A549 (cell line): ENCODE results near the gene FGGY. TPM values are rescaled to one million over a fixed set of nuclear protein-coding genes. Genes with fewer than 3 reads are reported as not detected.
"Not testable (repeated sequence)": the region's sequence is repeated elsewhere in the genome, so short reads cannot be mapped to it uniquely, and the experiment has no call there.

Experiments used
- ATAC-seq, 2 experiments: fragments of 200-7000 bp in 1 of 2; fragments of >200 bp in 1 of 2; cut with Nextera tagmentation in 1 of 2; cut with Tn5 transposase in 1 of 2; 3 replicates each; pipeline versions ENCODE4 v1.8.0 to v1.9.1; 2018 to 2020; ENCODE audit warnings: mild to moderate bottlenecking in 1 of 2, moderate library complexity in 1 of 2
- CTCF ChIA-PET: fragments of 300-600 bp; sonication (Branson Sonifier 250); formaldehyde crosslinking; extraction: SDS; loops from one replicate; lab custom pipeline; 2021; ENCODE audit warnings: antibody characterized with exemption, inconsistent platforms; lab: Yijun Ruan, JAX
- POLR2A ChIA-PET: fragments of 350-600 bp; formaldehyde crosslinking; extraction: SDS; loops from one replicate; lab custom pipeline; 2021; ENCODE audit warnings: antibody characterized with exemption, inconsistent platforms; lab: Yijun Ruan, JAX
- DNase-seq, 2 experiments: peaks; one replicate each; pipeline versions ENCODE4 v3.0.0 to v3.0.0-alpha.2; 2011 to 2016; ENCODE audit warnings: low read depth in 1 of 2, low spot score in 1 of 2
- FAIRE-seq: peaks from 2 replicates; lab custom pipeline; 2011; peaks lifted over from hg19 to GRCh38; lab: Jason Lieb, UNC
- H3K27ac ChIP-seq, 2 experiments: fragments of >200 bp; sonication (Bioruptor Twin); formaldehyde crosslinking; 3 replicates each; pipeline ENCODE4 v1.5.1; 2016 to 2017
- H3K4me1 ChIP-seq: fragments of >200 bp; sonication (Bioruptor Twin); formaldehyde crosslinking; 3 replicates; pipeline ENCODE4 v1.6.1; 2016
- H3K4me2 ChIP-seq: fragments of >200 bp; sonication (Bioruptor Twin); formaldehyde crosslinking; 3 replicates; pipeline ENCODE4 v1.6.1; 2016
- H3K4me3 ChIP-seq: fragments of >200 bp; sonication (Bioruptor Twin); formaldehyde crosslinking; 3 replicates; pipeline ENCODE4 v1.5.1; 2016
- H3K9me3 ChIP-seq: fragments of >200 bp; sonication (Bioruptor Twin); formaldehyde crosslinking; 3 replicates; pipeline ENCODE4 v1.6.1; 2016
- CHD2 ChIP-seq: fragments of 150-350 bp; IDR thresholded peaks from 2 replicates; pipeline ENCODE4 v1.6.1; 2014; ENCODE audit warnings: low read length; ENCODE audit not compliant: partially characterized antibody
- CHD4 ChIP-seq: fragments of 200-600 bp; sonication (generic); IDR thresholded peaks from 2 replicates; pipeline ENCODE4 v1.6.1; 2016; ENCODE audit warnings: antibody characterized with exemption, mild to moderate bottlenecking, borderline replicate concordance
- EHF ChIP-seq: fragments of 250-450 bp; sonication (Bioruptor Pico); IDR thresholded peaks from 2 replicates; pipeline ENCODE4 v1.5.0; 2020; ENCODE audit warnings: mild to moderate bottlenecking
- EHMT2 ChIP-seq: fragments of 200-600 bp; sonication (generic); IDR thresholded peaks from 2 replicates; pipeline ENCODE4 v1.6.1; 2016; ENCODE audit warnings: antibody characterized with exemption, low read depth, mild to moderate bottlenecking, moderate library complexity
- ESRRA ChIP-seq: fragments of 150-350 bp; IDR thresholded peaks from 2 replicates; pipeline ENCODE4 v1.6.1; 2014; ENCODE audit warnings: mild to moderate bottlenecking, low read length, borderline replicate concordance
- FOSL2 ChIP-seq, 2 experiments: fragments of 450-650 bp in 1 of 2; fragments of >200 bp in 1 of 2; sonication (Bioruptor Twin) in 1 of 2; formaldehyde crosslinking; IDR thresholded peaks; 2 replicates each; pipeline versions ENCODE4 v1.5.0 to v1.6.1; 2016 to 2020; ENCODE audit warnings: mild to moderate bottlenecking in 1 of 2, moderate library complexity in 1 of 2
- HEYL ChIP-seq: fragments of 250-450 bp; sonication (Bioruptor Pico); IDR thresholded peaks from 2 replicates; pipeline ENCODE4 v1.8.0; 2021; ENCODE audit warnings: mild to moderate bottlenecking, moderate library complexity
- JUNB ChIP-seq: fragments of >200 bp; sonication (Bioruptor Twin); formaldehyde crosslinking; IDR thresholded peaks from 2 replicates; pipeline ENCODE4 v1.6.1; 2016
- MAX ChIP-seq: IDR thresholded peaks from 2 replicates; pipeline ENCODE4 v1.6.1; 2012
- NR3C1 ChIP-seq: fragments of >200 bp; sonication (Bioruptor Twin); formaldehyde crosslinking; IDR thresholded peaks from 3 replicates; pipeline ENCODE4 v1.6.1; 2017
- PHF8 ChIP-seq: fragments of 200-600 bp; sonication (generic); IDR thresholded peaks from 2 replicates; pipeline ENCODE4 v1.6.1; 2016; ENCODE audit warnings: low read depth, mild to moderate bottlenecking, antibody characterized with exemption, moderate library complexity, borderline replicate concordance
- POLR2A ChIP-seq: IDR thresholded peaks from 2 replicates; pipeline ENCODE4 v1.6.1; 2012; ENCODE audit warnings: mild to moderate bottlenecking, low read length
- RNF2 ChIP-seq: fragments of 200-600 bp; sonication (generic); IDR thresholded peaks from 2 replicates; pipeline ENCODE4 v1.6.1; 2016; ENCODE audit warnings: low read depth, mild to moderate bottlenecking, antibody characterized with exemption, moderate library complexity, borderline replicate concordance
- TFCP2L1 ChIP-seq: fragments of 250-450 bp; sonication (Bioruptor Pico); IDR thresholded peaks from 2 replicates; pipeline ENCODE4 v1.5.0; 2021; ENCODE audit warnings: mild to moderate bottlenecking
- TP53 ChIP-seq: fragments of 250-450 bp; sonication (Bioruptor Pico); IDR thresholded peaks from 2 replicates; pipeline ENCODE4 v1.5.0; 2021; ENCODE audit warnings: mild to moderate bottlenecking, moderate library complexity
- ZFP36 ChIP-seq: fragments of 450-650 bp; IDR thresholded peaks from 2 replicates; pipeline ENCODE4 v1.6.1; 2014; ENCODE audit warnings: borderline replicate concordance; ENCODE audit not compliant: partially characterized antibody
- ZNF302 ChIP-seq: fragments of 250-450 bp; sonication (Bioruptor Pico); IDR thresholded peaks from 2 replicates; pipeline ENCODE4 v1.9.0; 2021; ENCODE audit warnings: inconsistent platforms, mild to moderate bottlenecking, moderate library complexity
- WGBS: methylation state at CpG from one replicate; pipeline ENCODE4 v1.1.6; 2017; ENCODE audit errors: missing lambda C conversion rate; 5-methylcytosine and 5-hydroxymethylcytosine counted together
- polyA plus RNA-seq, 4 experiments: library from polyadenylated mRNA; depleted of rRNA in 3 of 4; stranded (reverse); fragments of >200 nt; fragmentation: RNase III in 1 of 4; extraction: RNeasy Plus Mini Kit Qiagen cat#74134 plus additional on column Dnase treatment in 1 of 4; gene quantifications; 2 replicates in 3 of 4; 3 replicates in 1 of 4; pipeline ENCODE4 v1.2.3, GENCODE V29; 2011 to 2017
- TF ChIP-seq, protein P1 (sequence below): fragments of >200 bp; sonication (Bioruptor Twin); formaldehyde crosslinking; IDR thresholded peaks from 3 replicates; pipeline ENCODE4 v1.6.1; 2016
- TF ChIP-seq, protein P2 (sequence below): IDR thresholded peaks from 2 replicates; pipeline ENCODE4 v1.6.1; 2012; ENCODE audit warnings: low read depth, borderline replicate concordance
- TF ChIP-seq, protein P3 (sequence below): fragments of >200 bp; sonication (Bioruptor Twin); formaldehyde crosslinking; IDR thresholded peaks from 3 replicates; pipeline ENCODE4 v1.5.1; 2016
- TF ChIP-seq, protein P4 (sequence below): fragments of >200 bp; sonication (Bioruptor Twin); formaldehyde crosslinking; IDR thresholded peaks from 2 replicates; pipeline ENCODE4 v1.6.1; 2016

FGGY gene
- polyA plus RNA-seq, 2 of the 4 experiments (the other 2 are of a cell fraction), result 2.9 to 4.8 TPM

DNA sequence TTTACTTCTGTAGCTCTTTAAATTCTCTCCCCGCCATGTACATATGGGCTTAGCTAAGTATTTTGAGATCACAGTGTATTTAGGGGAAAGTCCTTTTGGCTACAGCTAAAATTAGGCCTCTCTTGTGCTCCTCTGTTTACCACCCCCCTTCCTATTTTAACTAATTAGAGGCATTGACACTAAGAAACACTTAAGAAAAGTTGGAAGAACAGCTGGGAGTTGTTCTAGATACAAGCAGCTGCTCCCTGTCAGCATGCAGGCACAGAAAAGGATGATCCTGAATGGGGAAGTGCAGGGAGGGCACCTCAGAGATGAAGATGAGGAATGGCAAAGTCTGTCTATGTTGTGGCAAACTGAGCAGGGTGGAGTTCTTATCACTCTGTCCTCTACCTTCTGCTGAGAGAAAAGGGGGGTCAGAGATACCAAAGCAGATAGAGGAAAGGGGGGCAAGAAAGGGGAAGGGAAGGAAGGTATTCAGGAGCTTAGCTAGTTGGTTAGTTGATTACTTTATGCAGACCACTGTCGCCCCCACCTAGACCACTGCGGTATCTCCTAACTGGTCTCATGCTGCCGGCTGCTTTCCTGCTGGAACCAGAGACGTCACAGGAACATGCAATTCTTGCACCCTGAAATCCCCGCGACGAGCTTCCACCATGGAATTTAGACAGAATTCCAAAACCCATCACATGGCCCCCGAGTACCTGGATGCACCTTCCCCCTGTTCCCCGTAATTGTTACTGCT lies 435.5 kb downstream of the FGGY start:
- no peak overlapping the region for H3K4me3 ChIP-seq
- ChIA-PET CTCF (interaction anchor here (1.1 to 2.0 kb wide), 2 partner anchors 27 to 33 kb away, joined by 3 to 6 read pairs; no protein-coding TSS in a partner anchor), POLR2A (no interaction called here)
- WGBS, result 96% methylated on average over 10 of the region's 10 CpGs
- FAIRE-seq (no peak), ATAC-seq (no peak)
- H3K9me3 ChIP-seq, result no peaks in the 10 kb centered on the region; the same call in 1 of the 3 replicates
- no peak for TF ChIP-seq RNF2
- TF ChIP-seq, protein P1, sequence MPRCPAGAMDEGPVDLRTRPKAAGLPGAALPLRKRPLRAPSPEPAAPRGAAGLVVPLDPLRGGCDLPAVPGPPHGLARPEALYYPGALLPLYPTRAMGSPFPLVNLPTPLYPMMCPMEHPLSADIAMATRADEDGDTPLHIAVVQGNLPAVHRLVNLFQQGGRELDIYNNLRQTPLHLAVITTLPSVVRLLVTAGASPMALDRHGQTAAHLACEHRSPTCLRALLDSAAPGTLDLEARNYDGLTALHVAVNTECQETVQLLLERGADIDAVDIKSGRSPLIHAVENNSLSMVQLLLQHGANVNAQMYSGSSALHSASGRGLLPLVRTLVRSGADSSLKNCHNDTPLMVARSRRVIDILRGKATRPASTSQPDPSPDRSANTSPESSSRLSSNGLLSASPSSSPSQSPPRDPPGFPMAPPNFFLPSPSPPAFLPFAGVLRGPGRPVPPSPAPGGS, result no peak
- TF ChIP-seq, all 56 proteins: peak for 0
- Histone ChIP-seq H3K4me2 (no peak overlapping the region), H3K4me1 (peaks cover 24% of the 10 kb centered on the region), H3K27ac (peak overlapping the region; percentile 91 to 92; a peak in 5 of 6 replicates)
- no peak for DNase-seq

DNA sequence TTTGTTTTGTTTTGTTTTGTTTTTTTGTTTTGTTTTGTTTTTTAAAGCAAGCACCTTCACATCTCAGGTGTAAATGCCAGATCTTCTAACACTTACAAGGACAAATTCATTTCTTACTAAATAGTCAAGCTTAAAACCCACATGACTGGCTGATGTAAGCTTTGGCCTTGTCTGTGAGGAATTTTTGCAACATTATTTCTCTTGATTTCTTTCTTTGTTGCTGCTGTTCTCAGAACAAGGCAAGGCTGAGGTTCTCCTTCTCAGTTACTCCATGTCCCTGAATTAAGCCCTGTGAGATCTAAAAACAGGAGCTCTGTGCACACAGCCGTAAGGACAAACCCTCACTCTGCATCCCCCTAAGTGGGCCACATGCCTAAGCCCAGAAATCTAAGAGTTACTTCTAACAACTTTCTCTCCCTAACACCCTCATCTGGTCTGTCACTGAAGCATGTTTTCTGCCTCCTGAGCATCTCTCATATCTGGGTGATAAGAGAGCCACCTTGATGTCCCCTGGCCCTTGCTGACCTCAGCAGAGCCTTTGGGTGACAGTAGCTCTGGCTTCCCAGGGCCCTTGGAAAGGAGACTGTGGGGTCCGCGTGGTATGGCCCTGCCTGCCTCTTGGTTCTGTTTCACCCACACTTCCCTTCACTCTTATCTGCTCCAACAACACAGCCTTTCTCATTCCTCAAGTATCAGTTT lies 436.7 kb downstream of the FGGY start:
- ATAC-seq (no peak), DNase-seq (no peak), FAIRE-seq (no peak)
- no peak overlapping the region for H3K4me3 ChIP-seq
- POLR2A ChIA-PET, result no interaction called here
- peak overlapping the region; percentile 21 to 91; a peak in 1 of 6 replicates for H3K27ac ChIP-seq
- H3K4me2 ChIP-seq, result no peak overlapping the region
- TF ChIP-seq PHF8 (no peak), EHF (CRISPR knock-in tag) (no peak), MAX (no peak)
- CTCF ChIA-PET, result no interaction called here
- no peaks in the 10 kb centered on the region; the same call in 1 of the 3 replicates for H3K9me3 ChIP-seq
- WGBS, result 100% methylated on average over 3 of the region's 3 CpGs
- H3K4me1 ChIP-seq, result peaks cover 24% of the 10 kb centered on the region

DNA sequence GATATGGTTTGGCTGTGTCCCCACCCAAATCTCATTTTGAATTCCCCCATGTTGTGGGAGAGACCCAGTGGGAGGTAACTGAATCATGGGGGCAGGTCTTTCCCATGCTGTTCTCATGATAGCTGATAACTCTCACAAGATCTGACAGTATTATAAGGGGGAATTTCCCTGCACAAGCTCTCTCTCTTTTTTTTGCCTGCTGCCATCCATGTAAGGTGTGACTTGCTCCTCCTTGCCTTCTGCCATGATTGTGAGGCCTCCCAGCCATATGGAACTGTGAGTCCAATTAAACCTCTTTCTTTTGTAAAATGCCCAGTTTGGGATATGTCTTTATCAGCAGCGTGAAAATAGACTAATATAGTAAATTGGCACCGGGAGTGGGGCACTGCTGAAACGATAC lies 439.0 kb downstream of the FGGY start:
- POLR2A ChIA-PET, result not testable (repeated sequence)

GRCh38 chr1:59736744-59737143 lies 439.9 kb downstream of the FGGY start:
- WGBS, result 71% methylated on average over 3 of the region's 4 CpGs
- Histone ChIP-seq H3K4me2 (no peak overlapping the region), H3K4me3 (no peak overlapping the region), H3K4me1 (peaks cover 5% of the 10 kb centered on the region), H3K27ac (no peak overlapping the region), H3K9me3 (no peaks in the 10 kb centered on the region; the same call in 1 of the 3 replicates)
- FAIRE-seq (no peak), ATAC-seq (no peak), DNase-seq (no peak)
- peak; percentile 60 for TF ChIP-seq ZFP36
- no peak for TF ChIP-seq NR3C1
- no peak for TF ChIP-seq CHD4
- no peak for TF ChIP-seq CHD2
- TF ChIP-seq FOSL2 (IDR thresholded peaks at IDR 0.05), result no peak
- no peak for TF ChIP-seq FOSL2 (CRISPR knock-in tag; IDR thresholded peaks at IDR 0.05)
- TF ChIP-seq TP53 (CRISPR knock-in tag), result no peak
- ChIA-PET CTCF (interaction anchor here (1.5 kb wide), 1 partner anchor 11 kb away, joined by 3 read pairs; no protein-coding TSS in a partner anchor), POLR2A (no interaction called here)

More for the DNA sequence above, 439.0 kb downstream of the FGGY start:
- H3K9me3 ChIP-seq, FAIRE-seq, ATAC-seq, H3K27ac ChIP-seq, H3K4me2 ChIP-seq, H3K4me3 ChIP-seq, DNase-seq: not testable (repeated sequence)
- 95% methylated on average over 3 of the region's 3 CpGs for WGBS
- peaks cover 13% of the 10 kb centered on the region for H3K4me1 ChIP-seq
- CTCF ChIA-PET, result interaction anchor here (1.0 to 1.5 kb wide), 2 partner anchors 12 to 950 kb away, joined by 3 to 4 read pairs; no protein-coding TSS in a partner anchor

DNA sequence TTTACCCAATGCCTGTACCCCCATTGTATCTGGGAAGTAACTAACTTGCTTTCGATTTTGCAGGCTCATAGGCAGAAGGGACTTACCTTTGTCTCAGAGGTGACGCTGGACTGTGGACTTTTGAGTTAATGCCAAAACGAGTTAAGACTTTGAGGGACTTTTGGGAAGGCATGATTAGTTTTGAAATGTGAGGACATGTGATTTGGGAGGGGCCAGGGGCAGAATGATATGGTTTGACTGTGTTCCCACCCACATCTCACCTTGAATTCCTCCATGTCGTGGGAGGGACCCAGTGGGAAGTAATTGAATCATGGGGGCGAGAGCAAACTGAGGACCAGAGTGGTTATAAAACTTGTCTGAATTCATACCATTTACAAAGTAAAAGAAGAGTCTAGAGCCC lies 440.7 kb downstream of the FGGY start:
- ChIA-PET POLR2A (no interaction called here), CTCF (no interaction called here)
- Histone ChIP-seq H3K4me1 (no peaks in the 10 kb centered on the region), H3K9me3 (no peaks in the 10 kb centered on the region; the same call in 1 of the 3 replicates), H3K4me2 (no peak overlapping the region), H3K27ac (no peak overlapping the region), H3K4me3 (no peak overlapping the region)
- 59% methylated on average over 5 of the region's 5 CpGs for WGBS
- no peak for DNase-seq
- FAIRE-seq, result no peak
- ATAC-seq, result no peak
- no peak for TF ChIP-seq JUNB
- no peak for TF ChIP-seq ESRRA
- no peak for TF ChIP-seq POLR2A
- no peak for TF ChIP-seq EHMT2
- TF ChIP-seq TFCP2L1 (CRISPR knock-in tag), result no peak
- TF ChIP-seq, protein P2, sequence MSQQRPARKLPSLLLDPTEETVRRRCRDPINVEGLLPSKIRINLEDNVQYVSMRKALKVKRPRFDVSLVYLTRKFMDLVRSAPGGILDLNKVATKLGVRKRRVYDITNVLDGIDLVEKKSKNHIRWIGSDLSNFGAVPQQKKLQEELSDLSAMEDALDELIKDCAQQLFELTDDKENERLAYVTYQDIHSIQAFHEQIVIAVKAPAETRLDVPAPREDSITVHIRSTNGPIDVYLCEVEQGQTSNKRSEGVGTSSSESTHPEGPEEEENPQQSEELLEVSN, result no peak
- TF ChIP-seq, protein P3, sequence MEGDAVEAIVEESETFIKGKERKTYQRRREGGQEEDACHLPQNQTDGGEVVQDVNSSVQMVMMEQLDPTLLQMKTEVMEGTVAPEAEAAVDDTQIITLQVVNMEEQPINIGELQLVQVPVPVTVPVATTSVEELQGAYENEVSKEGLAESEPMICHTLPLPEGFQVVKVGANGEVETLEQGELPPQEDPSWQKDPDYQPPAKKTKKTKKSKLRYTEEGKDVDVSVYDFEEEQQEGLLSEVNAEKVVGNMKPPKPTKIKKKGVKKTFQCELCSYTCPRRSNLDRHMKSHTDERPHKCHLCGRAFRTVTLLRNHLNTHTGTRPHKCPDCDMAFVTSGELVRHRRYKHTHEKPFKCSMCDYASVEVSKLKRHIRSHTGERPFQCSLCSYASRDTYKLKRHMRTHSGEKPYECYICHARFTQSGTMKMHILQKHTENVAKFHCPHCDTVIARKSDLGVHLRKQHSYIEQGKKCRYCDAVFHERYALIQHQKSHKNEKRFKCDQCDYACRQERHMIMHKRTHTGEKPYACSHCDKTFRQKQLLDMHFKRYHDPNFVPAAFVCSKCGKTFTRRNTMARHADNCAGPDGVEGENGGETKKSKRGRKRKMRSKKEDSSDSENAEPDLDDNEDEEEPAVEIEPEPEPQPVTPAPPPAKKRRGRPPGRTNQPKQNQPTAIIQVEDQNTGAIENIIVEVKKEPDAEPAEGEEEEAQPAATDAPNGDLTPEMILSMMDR, result no peak
- no peak for TF ChIP-seq ZNF302 (CRISPR knock-in tag)
- TF ChIP-seq EHF (CRISPR knock-in tag), result no peak
- TF ChIP-seq, protein P4, sequence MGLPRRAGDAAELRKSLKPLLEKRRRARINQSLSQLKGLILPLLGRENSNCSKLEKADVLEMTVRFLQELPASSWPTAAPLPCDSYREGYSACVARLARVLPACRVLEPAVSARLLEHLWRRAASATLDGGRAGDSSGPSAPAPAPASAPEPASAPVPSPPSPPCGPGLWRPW, result no peak
- TF ChIP-seq HEYL, result no peak
